KMS-11 (cell line): Measurements from ENCODE around the gene WDPCP.
"Not testable (repeated sequence)": the region's sequence is repeated elsewhere in the genome, so short reads cannot be mapped to it uniquely, and the experiment has no call there.

Experiments used
- H2AFZ ChIP-seq: fragments of 200-600 bp; sonication (generic); 2 replicates; pipeline ENCODE4 v1.6.1; 2016; ENCODE audit warnings: antibody characterized with exemption, mixed run types, low read depth
- H3K27ac ChIP-seq: fragments of 200-600 bp; sonication (generic); 2 replicates; pipeline ENCODE4 v1.6.1; 2016; ENCODE audit warnings: mild to moderate bottlenecking, mixed run types
- H3K27me3 ChIP-seq: fragments of 200-600 bp; sonication (generic); 2 replicates; pipeline ENCODE4 v1.6.1; 2017; ENCODE audit warnings: mild to moderate bottlenecking, low read depth, mixed run types, moderate library complexity; ENCODE audit not compliant: insufficient read depth
- H3K36me3 ChIP-seq: fragments of 200-600 bp; sonication (generic); 2 replicates; pipeline ENCODE4 v1.6.1; 2017; ENCODE audit warnings: mild to moderate bottlenecking, mixed run types; ENCODE audit not compliant: insufficient read depth
- H3K4me1 ChIP-seq: fragments of 200-600 bp; sonication (generic); 2 replicates; pipeline ENCODE4 v1.6.1; 2016; ENCODE audit warnings: mild to moderate bottlenecking, low read depth, mixed run types; ENCODE audit not compliant: poor library complexity, severe bottlenecking
- H3K4me2 ChIP-seq: fragments of 200-600 bp; sonication (generic); 2 replicates; pipeline ENCODE4 v1.7.0; 2016; ENCODE audit warnings: mild to moderate bottlenecking, mixed run types
- H3K4me3 ChIP-seq: fragments of 200-600 bp; sonication (generic); IDR thresholded peaks from 2 replicates; pipeline ENCODE4 v1.6.1; 2017; ENCODE audit warnings: low read depth, low read length, mixed read lengths; ENCODE audit not compliant: insufficient read depth
- H3K79me2 ChIP-seq: fragments of 200-600 bp; sonication (generic); 2 replicates; pipeline ENCODE4 v1.6.1; 2016; ENCODE audit warnings: low read depth, mixed run types; ENCODE audit not compliant: insufficient read depth
- H3K9ac ChIP-seq: fragments of 200-600 bp; sonication (generic); 2 replicates; pipeline ENCODE4 v1.6.1; 2016; ENCODE audit warnings: mild to moderate bottlenecking, mixed run types
- H4K20me1 ChIP-seq: fragments of 200-600 bp; sonication (generic); 2 replicates; pipeline ENCODE4 v1.6.1; 2016; ENCODE audit warnings: mild to moderate bottlenecking, mixed run types; ENCODE audit not compliant: insufficient read depth
- CTCF ChIP-seq: fragments of 200-600 bp; sonication (generic); conservative IDR thresholded peaks from 2 replicates; pipeline ENCODE4 v1.6.1; 2017; ENCODE audit warnings: low read depth, mild to moderate bottlenecking, antibody characterized with exemption, low read length, moderate library complexity, mixed read lengths

WDPCP gene

GRCh38 chr2:63571291-63571690 is 17.0 kb downstream of the WDPCP start:
- TF ChIP-seq CTCF, result no peak

GRCh38 chr2:63569740-63570139 is 18.5 kb downstream of the WDPCP start:
- no peak for TF ChIP-seq CTCF
- Histone ChIP-seq H3K27ac (no peak overlapping the region), H3K4me3 (no peak overlapping the region), H2AFZ (no peak overlapping the region), H3K4me2 (no peak overlapping the region), H3K4me1 (no peaks in the 10 kb centered on the region), H3K9ac (no peak overlapping the region), H3K27me3 (no peaks in the 10 kb centered on the region), H3K79me2 (no peaks in the 10 kb centered on the region), H3K36me3 (no peaks in the 10 kb centered on the region), H4K20me1 (no peaks in the 10 kb centered on the region)

More at GRCh38 chr2:63571291-63571690, 17.0 kb downstream of the WDPCP start:
- H3K4me2 ChIP-seq, result no peak overlapping the region
- no peak overlapping the region for H3K27ac ChIP-seq
- no peaks in the 10 kb centered on the region for H3K79me2 ChIP-seq
- no peaks in the 10 kb centered on the region for H4K20me1 ChIP-seq
- no peaks in the 10 kb centered on the region for H3K27me3 ChIP-seq
- H3K4me1 ChIP-seq, result no peaks in the 10 kb centered on the region
- no peak overlapping the region for H3K9ac ChIP-seq
- no peaks in the 10 kb centered on the region for H3K36me3 ChIP-seq
- H3K4me3 ChIP-seq, result no peak overlapping the region
- no peak overlapping the region for H2AFZ ChIP-seq

GRCh38 chr2:63562751-63563150 is 25.5 kb downstream of the WDPCP start:
- Histone ChIP-seq H3K79me2 (no peaks in the 10 kb centered on the region), H3K36me3 (no peaks in the 10 kb centered on the region), H3K27me3 (no peaks in the 10 kb centered on the region), H3K4me2 (no peak overlapping the region), H3K9ac (no peak overlapping the region), H3K4me3 (no peak overlapping the region), H3K27ac (no peak overlapping the region), H2AFZ (no peak overlapping the region), H3K4me1 (no peaks in the 10 kb centered on the region), H4K20me1 (no peaks in the 10 kb centered on the region)
- no peak for TF ChIP-seq CTCF

- H3K79me2 ChIP-seq, H2AFZ ChIP-seq, H3K36me3 ChIP-seq, H3K27me3 ChIP-seq, H3K4me2 ChIP-seq, H3K4me1 ChIP-seq, H3K27ac ChIP-seq, H4K20me1 ChIP-seq, H3K9ac ChIP-seq, H3K4me3 ChIP-seq: not testable (repeated sequence)
Measured at GRCh38 chr2:63558922-63559321, 29.4 kb downstream of the WDPCP start.

- H3K27me3 ChIP-seq, H3K4me2 ChIP-seq, H3K79me2 ChIP-seq, H3K27ac ChIP-seq, H3K4me1 ChIP-seq, H2AFZ ChIP-seq, H3K9ac ChIP-seq, H4K20me1 ChIP-seq, H3K4me3 ChIP-seq, H3K36me3 ChIP-seq: not testable (repeated sequence)
Measured at GRCh38 chr2:63557819-63558218, 30.5 kb downstream of the WDPCP start.
